SK-MEL-5 (cell line): ENCODE data around the gene GREB1L. TPM values are rescaled to one million over a fixed set of nuclear protein-coding genes. Genes with fewer than 3 reads are reported as not detected.
A peak's percentile ranks its signal among the peaks of the same experiment; 100 is the strongest.
"Not testable (repeated sequence)": the region's sequence is repeated elsewhere in the genome, so short reads cannot be mapped to it uniquely, and the experiment has no call there.

Experiments used
- DNase-seq: peaks from one replicate; pipeline ENCODE4 v3.0.0-alpha.2; 2016; ENCODE audit warnings: low read depth, low spot score
- in situ Hi-C: cut with HindIII; loops from 2 replicates; pipeline ENCODE4 v1.10.0; 2016; ENCODE audit warnings: low sequenced_read_pairs, high pct_unique_total_duplicates, low pct_unique_long_range_greater_than_20kb
- polyA plus RNA-seq, 2 experiments: library from polyadenylated mRNA; depleted of rRNA; stranded (reverse); fragments of >200 nt; gene quantifications; 2 replicates each; pipeline ENCODE4 v1.2.3, GENCODE V29; 2015
- total RNA-seq: library from RNA; depleted of rRNA; stranded (reverse); fragments of >200 nt; shearing (Covaris generic); gene quantifications from 2 replicates; pipeline ENCODE4 v1.2.3, GENCODE V29; 2014; rRNA removed

The GREB1L gene
- total RNA-seq = 0.50 and 1.9 TPM in 2 replicates
- polyA plus RNA-seq (2015; cell fraction: cytosol; rRNA removed) = 0.18 and 4.5 TPM in 2 replicates
- 1.1 and 3.4 TPM in 2 replicates for polyA plus RNA-seq (2015; cell fraction: nucleus; rRNA removed)

GRCh38 chr18:21242141-21242779, at the start of gene GREB1L:
TSS of gene GREB1L (plus strand) at chr18:21242232. CDS start at chr18:21383519, 141,287 bp downstream.
- DNase-seq = peak; percentile 34
- in situ Hi-C loops = no loop called here

DNA sequence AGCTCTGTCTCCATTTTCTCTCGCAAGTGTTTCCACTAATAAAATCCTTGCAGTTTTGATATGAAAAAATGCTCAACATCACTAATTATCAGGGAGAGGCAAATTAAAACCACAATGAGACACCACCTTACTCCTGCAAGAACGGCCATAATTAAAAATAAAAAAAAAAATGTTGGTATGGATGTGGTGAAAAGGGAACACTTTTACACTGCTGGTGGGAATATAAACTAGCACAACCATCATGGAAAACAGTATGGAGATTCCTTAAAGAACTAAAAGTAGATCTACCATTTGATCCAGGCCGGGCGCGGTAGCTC, 49.8 kb upstream of the GREB1L start:
- no peak for DNase-seq
- in situ Hi-C loops = no loop called here

GRCh38 chr18:21194871-21195771, 46.9 kb upstream of the GREB1L start:
- peak; percentile 53 for DNase-seq
- in situ Hi-C loops = no loop called here

GRCh38 chr18:21196426-21196825, 45.6 kb upstream of the GREB1L start:
- in situ Hi-C loops = no loop called here
- DNase-seq = no peak

- in situ Hi-C loops = no loop called here
- no peak for DNase-seq
Observed at GRCh38 chr18:21203126-21203525, 38.9 kb upstream of the GREB1L start.

GRCh38 chr18:21203542-21204241, 38.3 kb upstream of the GREB1L start:
- in situ Hi-C loops = no loop called here
- DNase-seq = no peak

GRCh38 chr18:21205695-21206094, 36.3 kb upstream of the GREB1L start:
- in situ Hi-C loops = no loop called here
- no peak for DNase-seq

DNA sequence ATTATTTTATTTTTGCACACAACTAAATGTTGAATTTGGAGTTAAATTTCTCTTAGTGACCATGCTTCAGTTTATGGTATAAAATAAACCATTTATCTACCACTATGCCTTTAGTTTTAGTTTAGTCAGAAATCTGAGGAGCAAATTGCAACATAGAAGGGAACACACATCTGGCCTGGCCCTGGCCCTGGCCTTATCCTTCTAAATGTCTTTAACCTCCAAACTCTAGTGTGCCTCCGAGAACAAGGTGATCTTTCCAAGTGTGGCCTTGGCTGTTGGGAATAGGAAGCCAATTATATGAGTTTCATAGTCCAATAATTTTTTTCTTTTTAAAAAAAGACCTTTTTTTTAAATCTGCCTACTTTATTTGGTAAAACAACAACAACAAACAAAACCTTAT, 31.8 kb upstream of the GREB1L start:
- no peak for DNase-seq
- in situ Hi-C loops = no loop called here

- in situ Hi-C loops = no loop called here
- no peak for DNase-seq
Observed at GRCh38 chr18:21210784-21211183, 31.2 kb upstream of the GREB1L start.

- in situ Hi-C loops = not testable (repeated sequence)
Observed at GRCh38 chr18:21214409-21214808, 27.6 kb upstream of the GREB1L start.

DNA sequence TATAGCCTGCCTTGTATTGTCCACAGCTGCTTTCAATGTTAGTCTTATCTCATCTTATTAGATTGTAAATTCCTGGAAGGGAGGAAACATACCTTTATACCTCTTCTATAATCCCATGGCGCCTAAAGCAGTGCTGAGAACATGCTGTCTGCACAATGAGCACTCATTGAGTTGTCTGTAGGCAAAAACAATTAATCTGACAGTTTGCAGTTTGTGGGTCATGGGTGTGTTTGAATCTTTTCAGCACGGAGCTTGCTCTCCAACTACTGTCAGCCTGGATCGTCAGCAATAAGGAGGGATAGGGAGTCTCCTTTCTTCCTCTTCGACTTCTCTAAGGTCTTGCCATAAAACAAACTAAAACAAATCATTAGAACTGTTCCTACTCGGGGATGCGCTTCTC, 26.5 kb upstream of the GREB1L start:
- in situ Hi-C loops = no loop called here
- no peak for DNase-seq

More at GRCh38 chr18:21214409-21214808, 27.6 kb upstream of the GREB1L start:
- not testable (repeated sequence) for DNase-seq

GRCh38 chr18:21218862-21219261, 23.2 kb upstream of the GREB1L start:
- no peak for DNase-seq
- in situ Hi-C loops = no loop called here

DNA sequence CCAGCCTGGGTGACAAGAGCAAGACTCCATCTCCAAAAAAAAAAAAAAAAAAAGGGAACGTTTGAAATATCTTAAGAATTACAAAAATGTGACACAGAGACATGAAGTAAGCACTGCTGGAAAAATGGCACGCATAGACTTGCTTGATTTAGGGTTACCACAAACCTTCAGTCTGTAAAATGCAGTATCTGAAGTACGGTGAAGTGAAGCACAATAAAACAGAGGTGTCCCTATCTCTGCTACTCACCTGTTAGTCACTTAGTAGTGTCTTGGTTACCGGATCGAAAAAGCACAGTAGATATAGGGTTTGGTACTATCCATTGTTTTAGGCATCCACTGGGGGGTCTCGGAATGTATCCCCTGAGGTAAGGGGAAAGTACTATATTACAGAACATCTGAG, 11.6 kb upstream of the GREB1L start:
- in situ Hi-C loops = no loop called here
- DNase-seq = no peak

DNA sequence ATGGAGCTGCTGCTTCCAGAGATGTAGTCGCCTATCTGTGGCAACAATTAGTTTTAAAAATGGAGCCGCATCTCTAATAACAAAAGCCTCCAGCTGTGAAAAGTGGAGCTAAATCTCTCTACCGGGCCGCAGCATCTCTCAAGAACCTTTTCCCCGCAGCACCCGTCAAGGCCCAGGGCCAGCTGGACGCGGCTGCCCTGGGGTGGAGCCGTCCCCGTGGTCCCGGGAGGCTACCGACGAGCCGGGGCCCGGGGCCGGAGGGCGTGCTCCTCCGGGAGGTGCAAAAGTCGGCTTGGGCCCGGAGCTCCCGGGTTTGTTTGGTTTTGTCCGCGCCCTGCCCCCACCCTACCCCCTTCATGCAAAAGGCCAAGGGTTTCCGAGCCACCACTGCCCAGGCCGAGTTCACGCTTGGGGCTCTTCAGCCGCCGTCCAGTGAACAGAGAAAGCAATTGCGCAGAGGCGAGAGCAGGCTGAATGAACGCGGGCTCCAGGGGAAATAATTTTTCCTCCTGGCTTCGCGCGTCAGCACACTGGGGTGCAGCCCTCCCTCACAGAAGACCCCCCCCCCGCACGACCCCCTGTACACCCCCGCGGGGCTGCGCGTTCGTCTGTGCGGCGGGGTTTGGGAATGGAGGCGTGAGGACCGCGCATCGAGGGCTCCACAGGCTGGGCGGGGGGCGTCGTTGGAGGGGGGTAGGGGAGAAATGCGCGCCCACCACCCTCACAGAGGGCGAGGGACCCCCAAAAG, 557 bp upstream of the GREB1L start:
- DNase-seq = no peak
- in situ Hi-C loops = no loop called here

DNA sequence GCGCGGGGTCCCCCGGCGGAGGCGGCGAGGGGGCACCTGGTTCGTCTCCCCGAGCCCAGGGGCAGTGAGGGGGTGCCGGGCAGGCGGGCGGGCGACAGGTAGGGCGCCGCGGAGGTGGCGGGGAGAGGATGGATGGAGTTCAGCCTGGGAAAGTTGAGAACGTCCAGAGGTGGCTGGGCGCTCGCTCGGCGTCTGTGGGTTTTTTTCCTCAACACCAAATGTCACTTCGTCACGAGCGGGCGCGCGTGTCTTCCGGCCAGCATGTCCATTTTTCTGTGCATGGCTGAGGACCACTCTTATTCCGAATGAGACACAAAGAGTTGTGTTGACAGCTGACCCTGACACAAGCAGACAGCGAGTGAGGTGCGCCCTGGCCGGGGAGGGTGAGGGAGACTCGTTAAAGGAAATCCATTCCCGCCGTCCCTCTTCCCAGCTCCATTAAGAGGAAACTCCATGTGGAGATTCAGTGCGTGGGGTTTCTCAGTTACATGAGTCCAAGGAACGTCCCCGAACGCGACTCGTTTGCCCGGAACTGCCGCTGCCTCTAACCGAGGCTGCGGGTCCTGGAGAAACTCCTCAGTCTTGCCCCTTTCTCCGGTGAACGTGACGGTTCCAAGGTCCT, 859 bp downstream of the GREB1L start:
- in situ Hi-C loops = no loop called here
- no peak for DNase-seq

DNA sequence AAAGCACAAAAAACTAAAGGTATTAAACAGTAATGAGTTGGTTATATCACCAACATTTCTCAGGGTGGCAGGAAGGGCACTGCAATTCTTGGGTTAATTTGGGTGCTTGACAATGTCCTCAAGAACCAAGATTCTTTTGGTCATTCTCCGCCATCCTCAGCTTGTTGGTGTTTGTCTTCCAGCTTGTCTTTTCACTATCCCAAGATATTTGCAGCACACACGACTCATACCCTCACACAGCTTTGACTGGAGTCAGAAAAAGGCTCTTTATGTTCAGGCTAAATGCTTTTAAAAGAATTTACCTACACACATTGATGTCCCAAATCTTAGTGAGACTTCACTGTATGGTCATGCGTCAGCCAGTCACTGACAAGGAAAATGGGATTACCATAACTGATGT, 12.5 kb downstream of the GREB1L start:
- in situ Hi-C loops = no loop called here
- no peak for DNase-seq

GRCh38 chr18:21255211-21255610, 13.2 kb downstream of the GREB1L start:
- in situ Hi-C loops = no loop called here

More at GRCh38 chr18:21255211-21255610, 13.2 kb downstream of the GREB1L start:
- DNase-seq = no peak
